Activated CD4-positive, CD25-positive, alpha-beta regulatory T cell treated with anti-CD3 and anti-CD28 coated beads, Interleukin-2, amount 50 U/mL, for 72 hours (primary cell): ENCODE data around the gene CD8B2.
A peak's percentile ranks its signal among the peaks of the same experiment; 100 is the strongest.
"Not testable (repeated sequence)": the region's sequence is repeated elsewhere in the genome, so short reads cannot be mapped to it uniquely, and the experiment has no call there.

ENCODE experiments used
- DNase-seq: peaks from one replicate; pipeline ENCODE4 v3.0.0; 2021

CD8B2 gene

GRCh38 chr2:106513391-106513790, 26.2 kb downstream of the CD8B2 start:
- not testable (repeated sequence) for DNase-seq

- not testable (repeated sequence) for DNase-seq
Observed at GRCh38 chr2:106514827-106515226, 27.7 kb downstream of the CD8B2 start.

GRCh38 chr2:106516436-106516835, 29.3 kb downstream of the CD8B2 start:
- no peak for DNase-seq

GRCh38 chr2:106516864-106517263, 29.7 kb downstream of the CD8B2 start:
- no peak for DNase-seq

GRCh38 chr2:106517329-106517728, 30.2 kb downstream of the CD8B2 start:
- no peak for DNase-seq

GRCh38 chr2:106519767-106520166, 32.6 kb downstream of the CD8B2 start:
- no peak for DNase-seq

- DNase-seq: no peak
Observed at GRCh38 chr2:106521016-106521415, 33.9 kb downstream of the CD8B2 start.

- no peak for DNase-seq
Observed at GRCh38 chr2:106523976-106524665, 37.0 kb downstream of the CD8B2 start.

GRCh38 chr2:106530866-106531265, 43.7 kb downstream of the CD8B2 start:
- no peak for DNase-seq

GRCh38 chr2:106531676-106532214, 44.6 kb downstream of the CD8B2 start:
- DNase-seq: no peak

- DNase-seq: no peak
Observed at GRCh38 chr2:106532236-106532635, 45.1 kb downstream of the CD8B2 start.

GRCh38 chr2:106534471-106534870, 47.3 kb downstream of the CD8B2 start:
- no peak for DNase-seq

- no peak for DNase-seq
Observed at GRCh38 chr2:106536490-106536889, 49.3 kb downstream of the CD8B2 start.

GRCh38 chr2:106537047-106537446, 49.9 kb downstream of the CD8B2 start:
- no peak for DNase-seq

GRCh38 chr2:106537791-106538191, 50.6 kb downstream of the CD8B2 start:
- DNase-seq: no peak

- no peak for DNase-seq
Observed at GRCh38 chr2:106540886-106541285, 53.7 kb downstream of the CD8B2 start.

- DNase-seq: no peak
Observed at GRCh38 chr2:106541333-106541732, 54.2 kb downstream of the CD8B2 start.

GRCh38 chr2:106542746-106543359, 55.7 kb downstream of the CD8B2 start:
- DNase-seq: peak; percentile 80

- DNase-seq: no peak
Observed at GRCh38 chr2:106545007-106545406, 57.8 kb downstream of the CD8B2 start.

GRCh38 chr2:106546391-106546990, 59.3 kb downstream of the CD8B2 start:
- no peak for DNase-seq

GRCh38 chr2:106547164-106547903, 60.2 kb downstream of the CD8B2 start:
- DNase-seq: no peak

GRCh38 chr2:106551417-106552130, 64.4 kb downstream of the CD8B2 start:
- no peak for DNase-seq

- no peak for DNase-seq
Observed at GRCh38 chr2:106552921-106553320, 65.8 kb downstream of the CD8B2 start.
